Heart right ventricle (tissue), 16 donors: Measurements from ENCODE around the gene LOX. TPM values are rescaled to one million over a fixed set of nuclear protein-coding genes. Genes with fewer than 3 reads are reported as not detected.

Experiments
- ATAC-seq, 8 donors: fragments of 200-7000 bp; cut with Tn5 transposase; one replicate each; pipeline ENCODE4 v1.9.1; 2020; ENCODE audit warnings: mild to moderate bottlenecking in 8 of 8, moderate library complexity in 8 of 8, moderate number of reproducible peaks in 1 of 8
- DNase-seq, 2 donors: peaks; one replicate each; pipeline ENCODE4 v3.0.0-alpha.2; 2020
- H3K27ac ChIP-seq, 10 donors: fragments of 200-600 bp; sonication (generic) in 2 of 10; one replicate each; pipeline versions ENCODE4 v1.5.0 to v1.8.0; 2020 to 2022; ENCODE audit warnings: mild to moderate bottlenecking in 3 of 10
- H3K27me3 ChIP-seq, 7 donors: fragments of 200-600 bp; one replicate each; pipeline ENCODE4 v1.8.0; 2021 to 2022; ENCODE audit warnings: mild to moderate bottlenecking in 2 of 7
- H3K36me3 ChIP-seq, 9 donors: fragments of 200-600 bp; sonication (generic) in 1 of 9; one replicate each; pipeline versions ENCODE4 v1.5.0 to v1.8.0; 2020 to 2022; ENCODE audit warnings: mild to moderate bottlenecking in 2 of 9
- H3K4me1 ChIP-seq, 9 donors: fragments of 200-600 bp; sonication (generic) in 1 of 9; one replicate each; pipeline versions ENCODE4 v1.5.0 to v1.8.0; 2020 to 2022; ENCODE audit warnings: mild to moderate bottlenecking in 4 of 9
- H3K4me3 ChIP-seq, 10 donors: fragments of 200-600 bp; sonication (generic) in 2 of 10; one replicate each; pipeline versions ENCODE4 v1.5.0 to v1.8.0; 2020 to 2022; ENCODE audit warnings: mild to moderate bottlenecking in 7 of 10, moderate library complexity in 2 of 10
- H3K9me3 ChIP-seq, 11 donors: fragments of 200-600 bp in 10 of 11; sonication (generic) in 2 of 11; one replicate each; pipeline versions ENCODE4 v1.5.0 to v1.8.0; 2013 to 2022; ENCODE audit warnings: mild to moderate bottlenecking in 2 of 11, control low read depth in 1 of 11, moderate library complexity in 1 of 11
- WGBS, 2 donors: extraction: QIAGEN DNeasy Blood & Tissue Kit; methylation state at CpG; one replicate each; pipeline ENCODE4 v1.1.7; 2013; ENCODE audit warnings: inconsistent platforms in 1 of 2; 5-methylcytosine and 5-hydroxymethylcytosine counted together
- intact Hi-C, 10 donors: fragments of 100-400 bp; cut with DNase I; formaldehyde crosslinking; loops; one replicate each; pipeline versions ENCODE4 v1.11.1 to v1.14.2; 2022
- polyA plus RNA-seq, 2 donors: library from polyadenylated mRNA; stranded (reverse); fragments of 200-250 nt; gene quantifications; one replicate each; pipeline ENCODE4 v1.2.3, GENCODE V29; 2013
- total RNA-seq, 10 donors: library from RNA; stranded (reverse); fragmentation: NEBNext Ultra II Directional in 3 of 10; extraction: Animal tissue kit (Norgen Biotek cat#: 25700) in 3 of 10; gene quantifications; one replicate each; pipeline versions ENCODE4 v1.2.1 to v1.2.4, GENCODE V29; 2021 to 2023
- TF ChIP-seq, protein P1 (sequence below), 9 donors: fragments of 200-600 bp; sonication (generic) in 2 of 9; IDR thresholded peaks; one replicate each; pipeline versions ENCODE4 v1.5.0 to v1.8.0; 2021 to 2022; ENCODE audit warnings: antibody characterized with exemption in 9 of 9, mild to moderate bottlenecking in 5 of 9, moderate library complexity in 1 of 9
- donor health status: Arrhythmogenic right ventricular cardiomyopathy.
- donor health status: ischemic (EF 13 %, LVEDD 7.1; RV severe dilation, severe dysfunction).
- donor health status: healthy with polysubstance abuse.
- donor health status: DM: no; HTN: yes; CAD: no.
- donor health status: DM: no; HTN: no; CAD: no.
- donor health status: ischemic (EF 25% LVEDD 6.9; RV normal size, moderate dysfunction).
- donor health status: ischemic (EF 25% LVEDD 5.7; RV mildly dilated, moderate dysfunction).
- donor health status: healthy.
- donor health status: DM: yes; HTN: yes; CAD: no.
- donor health status: Ischemic cardiomyopathy.
- donor health status: ischemic (EF 35%, LVEDD 5.7; RV mildly dilated, moderate dysfunction).
- donor health status: nonischemic (EF 11% LVEDD 7.7; RV severe dilation, severe dysfunction).
- donor health status: DM: yes; HTN: yes; CAD: no.
- donor health status: PGD.
- donor health status: ischemic (EF 29% LVEDD 5.4; RV normal size, mild dysfunction).
- donor health status: nonischemic (EF 23%, LVEDD 6.1; RV moderate dilation, normal function).

Gene LOX
- total and polyA plus RNA-seq, 12 donors, result 1.5 to 34.7 (median 3.2) TPM

DNA sequence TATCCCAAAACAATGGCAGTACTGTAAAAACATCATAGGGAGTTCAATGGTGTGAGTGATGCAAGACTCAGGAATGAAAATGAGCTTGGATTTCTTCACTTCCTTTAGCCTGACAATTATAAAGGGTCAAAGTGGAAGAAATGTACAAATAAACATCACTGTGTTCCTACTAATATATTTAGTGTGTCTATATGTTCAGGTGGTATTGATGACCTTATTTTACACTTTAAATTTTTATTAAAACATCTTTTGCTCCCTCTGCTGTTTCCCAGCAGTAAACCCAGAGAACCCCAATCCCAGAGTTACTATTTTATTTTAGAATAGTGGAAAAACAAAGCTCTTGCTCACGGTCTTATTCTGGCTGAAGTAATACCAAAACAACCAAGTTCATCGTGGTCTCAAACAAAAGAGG lies 2.0 kb downstream of the LOX start:
- no peak for DNase-seq
- no peak for ATAC-seq
- Histone ChIP-seq H3K27me3 (peaks cover 0 to 37% (median 11%) of the 10 kb centered on the region in 7 donors), H3K27ac (peak overlapping the region in 1 of 10 donors; percentile 73), H3K4me1 (peaks cover 0 to 35% (median 20%) of the 10 kb centered on the region in 9 donors), H3K4me3 (peak overlapping the region in 7 of 10 donors; percentile 57 to 66 (median 62)), H3K36me3 (peaks cover 0 to 7% (median 0%) of the 10 kb centered on the region in 9 donors), H3K9me3 (no peaks in the 10 kb centered on the region)
- TF ChIP-seq, protein P1, sequence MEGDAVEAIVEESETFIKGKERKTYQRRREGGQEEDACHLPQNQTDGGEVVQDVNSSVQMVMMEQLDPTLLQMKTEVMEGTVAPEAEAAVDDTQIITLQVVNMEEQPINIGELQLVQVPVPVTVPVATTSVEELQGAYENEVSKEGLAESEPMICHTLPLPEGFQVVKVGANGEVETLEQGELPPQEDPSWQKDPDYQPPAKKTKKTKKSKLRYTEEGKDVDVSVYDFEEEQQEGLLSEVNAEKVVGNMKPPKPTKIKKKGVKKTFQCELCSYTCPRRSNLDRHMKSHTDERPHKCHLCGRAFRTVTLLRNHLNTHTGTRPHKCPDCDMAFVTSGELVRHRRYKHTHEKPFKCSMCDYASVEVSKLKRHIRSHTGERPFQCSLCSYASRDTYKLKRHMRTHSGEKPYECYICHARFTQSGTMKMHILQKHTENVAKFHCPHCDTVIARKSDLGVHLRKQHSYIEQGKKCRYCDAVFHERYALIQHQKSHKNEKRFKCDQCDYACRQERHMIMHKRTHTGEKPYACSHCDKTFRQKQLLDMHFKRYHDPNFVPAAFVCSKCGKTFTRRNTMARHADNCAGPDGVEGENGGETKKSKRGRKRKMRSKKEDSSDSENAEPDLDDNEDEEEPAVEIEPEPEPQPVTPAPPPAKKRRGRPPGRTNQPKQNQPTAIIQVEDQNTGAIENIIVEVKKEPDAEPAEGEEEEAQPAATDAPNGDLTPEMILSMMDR (IDR thresholded peaks at IDR 0.05), result no peak
- WGBS, 2 donors, result 51 to 69% methylated on average over 2 of the region's 2 CpGs
- intact Hi-C loops, result loop anchor here in 4 of 10 donors (10.0 kb wide), 2 partner anchors 101 to 111 kb away; partner anchors contain the start of gene SRFBP1 (in 3 of the 4)

DNA sequence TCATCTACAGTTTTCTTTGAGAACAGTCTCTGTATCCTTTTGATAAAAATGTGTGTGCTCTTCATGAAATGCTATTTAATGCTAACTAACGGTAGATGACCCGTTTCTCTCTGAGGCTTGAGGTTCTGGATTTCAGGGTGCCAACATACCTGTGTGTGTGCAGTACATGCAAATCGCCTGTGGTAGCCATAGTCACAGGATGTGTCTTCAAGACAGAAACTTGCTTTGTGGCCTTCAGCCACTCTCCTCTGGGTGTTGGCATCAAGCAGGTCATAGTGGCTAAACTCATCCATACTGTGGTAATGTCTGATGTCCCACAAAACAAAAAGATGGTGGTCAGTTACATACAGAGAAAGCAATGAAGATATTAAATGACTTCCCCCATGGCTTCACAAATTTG lies 4.2 kb downstream of the LOX start:
- H3K36me3 ChIP-seq, result peaks cover 0 to 22% (median 0%) of the 10 kb centered on the region in 9 donors
- intact Hi-C loops, result loop anchor here in 4 of 10 donors (10.0 kb wide), 2 partner anchors 99 to 109 kb away; partner anchors contain the start of gene SRFBP1 (in 3 of the 4)
- no peak for ATAC-seq

GRCh38 chr5:122073018-122073417 lies 5.0 kb downstream of the LOX start:
- Histone ChIP-seq H3K4me3 (no peak overlapping the region), H3K27me3 (peaks cover 0 to 19% (median 9%) of the 10 kb centered on the region in 7 donors), H3K36me3 (peaks cover 0 to 24% (median 0%) of the 10 kb centered on the region in 9 donors), H3K4me1 (peaks cover 0 to 24% (median 17%) of the 10 kb centered on the region in 9 donors), H3K9me3 (no peaks in the 10 kb centered on the region), H3K27ac (no peak overlapping the region)
- TF ChIP-seq, protein P1 (IDR thresholded peaks at IDR 0.05), result no peak
- intact Hi-C loops, result loop anchor here in 4 of 10 donors (10.0 kb wide), 2 partner anchors 98 to 108 kb away; partner anchors contain the start of gene SRFBP1 (in 3 of the 4)
- ATAC-seq (no peak), DNase-seq (no peak)
- 91 to 93% methylated on average over 2 of the region's 2 CpGs for WGBS, 2 donors

More for the DNA sequence above, 4.2 kb downstream of the LOX start:
- WGBS, 2 donors, result 93 to 96% methylated on average over 3 of the region's 3 CpGs
- peaks cover 0 to 27% (median 11%) of the 10 kb centered on the region in 7 donors for H3K27me3 ChIP-seq
- no peak overlapping the region for H3K4me3 ChIP-seq
- peaks cover 0 to 32% (median 20%) of the 10 kb centered on the region in 9 donors for H3K4me1 ChIP-seq
- DNase-seq, result no peak
- H3K27ac ChIP-seq, result no peak overlapping the region
- H3K9me3 ChIP-seq, result no peaks in the 10 kb centered on the region
- TF ChIP-seq, protein P1 (IDR thresholded peaks at IDR 0.05), result no peak

- H3K4me1 ChIP-seq, result no peaks in the 10 kb centered on the region
- H3K9me3 ChIP-seq, result no peaks in the 10 kb centered on the region
- no peak overlapping the region for H3K4me3 ChIP-seq
- WGBS, 2 donors, result 65 to 67% methylated on average over 1 of the region's 1 CpG
- no peak for ATAC-seq
- TF ChIP-seq, protein P1 (IDR thresholded peaks at IDR 0.05), result no peak
- H3K36me3 ChIP-seq, result peaks cover 0 to 31% (median 0%) of the 10 kb centered on the region in 9 donors
- no peak for DNase-seq
- no peaks in the 10 kb centered on the region for H3K27me3 ChIP-seq
- intact Hi-C loops, result no loop called here
- no peak overlapping the region for H3K27ac ChIP-seq
Measured at GRCh38 chr5:122067390-122067789, 10.7 kb downstream of the LOX start.
